GM18526 (cell line): ENCODE results near the gene HOXA2.

Experiments
- POLR2A ChIP-seq: IDR thresholded peaks from 3 replicates; pipeline ENCODE4 v1.6.1; 2011; ENCODE audit not compliant: insufficient read length; ENCODE audit errors: extremely low read depth

The HOXA2 gene

DNA sequence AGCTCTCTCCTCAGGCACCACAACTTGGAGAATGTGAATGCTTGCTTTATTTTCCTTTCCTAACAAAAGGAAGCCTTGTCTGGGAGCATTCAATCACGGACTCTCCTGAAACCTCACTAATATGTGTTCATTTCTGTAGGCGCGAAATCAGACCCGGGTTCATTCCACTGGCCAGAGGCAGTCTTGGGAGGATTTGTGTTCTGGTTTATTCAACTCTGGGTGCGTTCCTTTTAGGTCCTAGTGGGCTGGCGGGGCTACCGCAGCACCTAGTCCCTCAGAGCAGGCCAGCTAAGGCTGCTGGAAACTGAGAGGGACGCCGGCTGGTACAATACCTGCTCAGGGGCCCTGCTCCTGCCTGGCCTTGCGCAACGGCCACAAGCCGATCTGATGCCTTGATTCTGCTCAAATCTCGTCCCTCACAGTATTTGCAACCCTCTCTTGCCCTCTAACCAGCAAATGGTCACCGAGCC is 20.6 kb upstream of the HOXA2 start:
- no peak for TF ChIP-seq POLR2A

GRCh38 chr7:27122077-27122910 is 19.8 kb upstream of the HOXA2 start:
- no peak for TF ChIP-seq POLR2A

GRCh38 chr7:27121684-27122076 is 19.2 kb upstream of the HOXA2 start:
- no peak for TF ChIP-seq POLR2A

DNA sequence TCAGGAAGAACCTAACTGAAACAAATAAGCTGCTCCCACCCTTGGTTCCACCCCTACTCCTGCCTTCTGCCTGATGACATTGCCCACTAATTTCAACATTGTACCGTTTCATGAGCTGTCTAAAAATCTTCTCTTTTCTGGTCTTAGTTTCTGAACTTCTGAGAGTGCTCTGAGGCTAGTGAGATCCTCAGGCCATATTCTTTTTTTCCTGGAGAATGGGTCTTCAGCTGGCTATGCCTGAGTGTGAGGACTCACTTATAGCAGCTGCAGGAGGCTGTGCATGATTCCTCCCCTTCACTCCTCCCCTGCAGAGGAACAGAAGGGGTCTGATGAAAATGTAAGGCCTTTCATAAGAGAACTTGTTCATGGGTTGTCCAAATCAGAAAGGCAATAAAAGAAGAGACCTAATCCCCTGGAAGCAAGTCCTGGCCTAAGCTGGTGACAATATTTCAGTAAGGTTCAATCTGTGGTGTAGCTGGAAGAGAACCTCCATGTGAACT is 17.0 kb upstream of the HOXA2 start:
- TF ChIP-seq POLR2A, result no peak

GRCh38 chr7:27118580-27118979 is 16.1 kb upstream of the HOXA2 start:
- TF ChIP-seq POLR2A, result no peak

- no peak for TF ChIP-seq POLR2A
These were observed 15.5 kb upstream of the HOXA2 start for GRCh38 chr7:27117887-27118491.

- TF ChIP-seq POLR2A, result no peak
These were observed 14.7 kb upstream of the HOXA2 start for GRCh38 chr7:27116962-27117886.

GRCh38 chr7:27116031-27116961 is 13.8 kb upstream of the HOXA2 start:
- TF ChIP-seq POLR2A, result no peak

GRCh38 chr7:27115221-27116026 is 12.9 kb upstream of the HOXA2 start:
- TF ChIP-seq POLR2A, result no peak

DNA sequence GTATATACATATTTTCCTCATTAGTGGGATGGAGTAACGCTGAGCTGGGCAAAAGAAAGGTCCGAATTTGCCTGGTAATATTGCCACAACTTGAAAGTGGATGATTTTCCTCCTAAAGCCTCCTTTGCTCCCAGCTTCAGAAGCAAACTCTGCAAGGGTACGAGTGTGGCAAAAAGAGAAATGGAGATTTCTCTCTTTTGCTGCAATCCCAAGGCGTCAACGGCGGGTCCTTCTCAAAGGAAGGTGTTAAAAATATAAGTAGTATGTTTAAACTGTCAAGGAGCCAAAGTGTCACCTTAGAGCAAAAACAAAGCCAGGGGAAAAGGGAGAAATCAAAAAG is 12.4 kb upstream of the HOXA2 start:
- TF ChIP-seq POLR2A, result no peak

GRCh38 chr7:27113991-27114769 is 11.7 kb upstream of the HOXA2 start:
- no peak for TF ChIP-seq POLR2A

DNA sequence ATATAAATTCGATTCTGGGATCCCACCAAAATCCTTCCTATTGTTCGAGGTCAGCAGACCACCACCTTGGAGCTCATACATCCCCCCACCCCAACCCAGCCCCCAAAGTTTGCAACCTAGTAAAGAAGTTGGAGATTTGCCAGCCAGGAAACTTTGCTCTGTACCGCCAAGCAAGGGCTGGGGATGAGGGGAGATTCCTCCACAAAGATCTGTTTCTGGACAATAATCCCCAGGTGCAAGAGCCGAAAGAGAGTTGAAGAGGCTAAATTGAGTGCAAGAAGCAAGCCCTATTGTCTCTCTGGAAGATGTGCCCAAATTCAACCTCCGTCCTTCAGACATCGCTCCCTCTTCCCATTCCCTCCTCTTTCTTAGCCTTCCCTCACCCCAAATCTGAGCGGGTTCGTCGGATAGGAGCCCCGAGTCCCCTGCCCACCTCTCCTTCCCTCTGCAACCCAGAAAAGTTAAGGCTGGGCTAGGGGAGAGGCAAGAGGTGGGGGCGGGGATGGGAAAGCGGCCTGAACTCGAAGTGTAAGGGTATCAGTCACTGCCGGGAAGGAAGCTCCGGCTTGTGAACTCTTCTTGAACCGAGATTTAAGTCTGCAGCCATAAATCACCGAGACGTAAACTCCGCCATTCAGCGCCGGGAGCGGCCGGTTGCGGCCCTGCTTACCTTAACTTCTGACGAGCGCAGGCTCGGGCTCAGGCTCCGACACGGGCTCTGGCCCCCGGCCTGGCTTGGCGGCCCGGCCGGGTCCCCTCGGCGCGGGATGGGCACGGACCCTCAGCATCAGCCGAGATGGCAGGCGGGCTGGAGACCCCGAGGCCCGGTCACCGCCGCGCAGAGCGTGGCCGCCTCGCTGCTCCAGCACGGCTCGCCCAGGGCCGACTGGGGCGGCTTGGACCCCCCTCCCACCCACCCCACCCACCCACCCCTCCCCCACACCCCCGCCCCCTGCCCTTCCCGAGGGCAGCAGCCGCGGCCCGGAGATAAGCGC is 10.8 kb upstream of the HOXA2 start:
- TF ChIP-seq POLR2A, result no peak
